Measurements from ENCODE around the gene CACNA2D3. TPM values are rescaled to one million over a fixed set of nuclear protein-coding genes. Genes with fewer than 3 reads are reported as not detected.

Gene CACNA2D3
- total RNA-seq, 1 donor from 2014 or later, result 21.2 TPM

DNA sequence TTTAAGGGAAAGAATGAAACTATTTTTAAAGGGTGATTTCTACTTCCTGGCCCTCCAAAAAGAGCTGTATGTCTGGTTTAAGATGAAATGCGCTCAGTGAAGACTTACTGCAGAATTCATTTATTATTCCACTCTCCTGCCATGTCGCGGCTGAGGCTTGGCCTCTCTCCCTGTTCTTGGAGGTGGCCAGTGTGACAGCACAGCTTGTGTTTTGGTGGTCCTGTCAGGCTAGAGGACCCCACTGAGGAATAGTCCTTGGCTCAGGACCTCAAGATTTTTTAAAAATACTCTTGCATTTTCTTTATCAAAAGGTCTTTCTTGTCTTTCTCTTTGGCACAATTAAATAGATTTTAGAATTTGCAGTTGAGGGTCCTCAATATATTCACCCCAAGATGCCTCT is 421.1 kb downstream of the CACNA2D3 start:
- DNase-seq, result no peak
- H3K4me1 ChIP-seq, result no peaks in the 10 kb centered on the region
- no peaks in the 10 kb centered on the region for H3K9me3 ChIP-seq (replicated peaks)
- H3K27me3 ChIP-seq (ENCODE audit: low read depth), result no peaks in the 10 kb centered on the region
- TF ChIP-seq, protein P1, sequence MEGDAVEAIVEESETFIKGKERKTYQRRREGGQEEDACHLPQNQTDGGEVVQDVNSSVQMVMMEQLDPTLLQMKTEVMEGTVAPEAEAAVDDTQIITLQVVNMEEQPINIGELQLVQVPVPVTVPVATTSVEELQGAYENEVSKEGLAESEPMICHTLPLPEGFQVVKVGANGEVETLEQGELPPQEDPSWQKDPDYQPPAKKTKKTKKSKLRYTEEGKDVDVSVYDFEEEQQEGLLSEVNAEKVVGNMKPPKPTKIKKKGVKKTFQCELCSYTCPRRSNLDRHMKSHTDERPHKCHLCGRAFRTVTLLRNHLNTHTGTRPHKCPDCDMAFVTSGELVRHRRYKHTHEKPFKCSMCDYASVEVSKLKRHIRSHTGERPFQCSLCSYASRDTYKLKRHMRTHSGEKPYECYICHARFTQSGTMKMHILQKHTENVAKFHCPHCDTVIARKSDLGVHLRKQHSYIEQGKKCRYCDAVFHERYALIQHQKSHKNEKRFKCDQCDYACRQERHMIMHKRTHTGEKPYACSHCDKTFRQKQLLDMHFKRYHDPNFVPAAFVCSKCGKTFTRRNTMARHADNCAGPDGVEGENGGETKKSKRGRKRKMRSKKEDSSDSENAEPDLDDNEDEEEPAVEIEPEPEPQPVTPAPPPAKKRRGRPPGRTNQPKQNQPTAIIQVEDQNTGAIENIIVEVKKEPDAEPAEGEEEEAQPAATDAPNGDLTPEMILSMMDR (IDR thresholded peaks at IDR 0.05; ENCODE audit: borderline replicate concordance), result no peak
- intact Hi-C loops (cut with micrococcal nuclease), result no loop called here
- no peak overlapping the region for H3K27ac ChIP-seq (replicated peaks)
- H3K4me3 ChIP-seq, result no peak overlapping the region
- no peaks in the 10 kb centered on the region for H3K36me3 ChIP-seq

DNA sequence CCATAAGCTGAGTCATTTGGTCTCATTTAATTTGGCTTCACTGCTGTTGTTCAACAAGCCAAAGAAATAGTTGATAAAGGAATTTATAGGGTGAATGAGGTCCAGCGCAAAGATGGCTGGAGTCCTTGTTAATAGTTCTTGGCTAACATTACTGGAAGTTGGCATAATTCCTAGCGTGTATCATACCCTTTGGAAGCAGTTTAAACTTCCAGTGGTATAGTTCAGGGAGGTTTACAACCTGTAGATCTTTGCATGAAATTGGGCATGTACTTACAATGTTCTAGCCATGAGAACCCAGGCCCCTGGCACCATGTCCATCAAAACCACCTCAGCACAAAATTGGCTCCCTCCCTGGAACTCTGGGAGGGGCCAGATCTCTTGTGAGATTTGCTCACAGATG is 424.7 kb downstream of the CACNA2D3 start:
- H3K36me3 ChIP-seq, result no peaks in the 10 kb centered on the region
- no peaks in the 10 kb centered on the region for H3K4me1 ChIP-seq
- TF ChIP-seq, protein P1 (IDR thresholded peaks at IDR 0.05; ENCODE audit: borderline replicate concordance), result no peak
- H3K27me3 ChIP-seq (ENCODE audit: low read depth), result no peaks in the 10 kb centered on the region
- intact Hi-C loops (cut with micrococcal nuclease), result no loop called here
- H3K9me3 ChIP-seq (replicated peaks), result no peaks in the 10 kb centered on the region
- DNase-seq, result no peak
- H3K4me3 ChIP-seq, result no peak overlapping the region
- no peak overlapping the region for H3K27ac ChIP-seq (replicated peaks)

DNA sequence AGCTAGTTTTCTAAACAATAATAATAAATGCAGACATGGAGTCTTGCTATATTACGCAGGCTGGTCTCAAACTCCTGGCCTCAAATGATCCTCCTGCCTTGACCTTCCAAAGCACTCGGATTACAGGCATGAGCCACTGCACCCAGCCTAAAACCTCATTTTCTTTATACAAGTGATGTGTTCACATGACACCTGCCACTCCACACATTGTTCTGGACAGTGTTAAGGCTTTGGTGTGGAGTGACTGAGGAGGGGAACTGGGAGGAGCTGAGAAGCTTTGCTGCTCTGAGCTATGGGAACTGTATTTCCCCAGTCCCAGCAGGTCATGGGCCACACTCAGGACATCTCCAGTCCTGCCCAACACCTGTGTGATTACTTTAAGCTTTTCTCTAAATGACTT is 425.5 kb downstream of the CACNA2D3 start:
- no peak overlapping the region for H3K4me3 ChIP-seq
- no peaks in the 10 kb centered on the region for H3K4me1 ChIP-seq
- TF ChIP-seq, protein P1 (IDR thresholded peaks at IDR 0.05; ENCODE audit: borderline replicate concordance), result no peak
- no peaks in the 10 kb centered on the region for H3K36me3 ChIP-seq
- H3K27me3 ChIP-seq (ENCODE audit: low read depth), result no peaks in the 10 kb centered on the region
- no peak overlapping the region for H3K27ac ChIP-seq (replicated peaks)
- H3K9me3 ChIP-seq (replicated peaks), result no peaks in the 10 kb centered on the region
- intact Hi-C loops (cut with micrococcal nuclease), result no loop called here
- no peak for DNase-seq

DNA sequence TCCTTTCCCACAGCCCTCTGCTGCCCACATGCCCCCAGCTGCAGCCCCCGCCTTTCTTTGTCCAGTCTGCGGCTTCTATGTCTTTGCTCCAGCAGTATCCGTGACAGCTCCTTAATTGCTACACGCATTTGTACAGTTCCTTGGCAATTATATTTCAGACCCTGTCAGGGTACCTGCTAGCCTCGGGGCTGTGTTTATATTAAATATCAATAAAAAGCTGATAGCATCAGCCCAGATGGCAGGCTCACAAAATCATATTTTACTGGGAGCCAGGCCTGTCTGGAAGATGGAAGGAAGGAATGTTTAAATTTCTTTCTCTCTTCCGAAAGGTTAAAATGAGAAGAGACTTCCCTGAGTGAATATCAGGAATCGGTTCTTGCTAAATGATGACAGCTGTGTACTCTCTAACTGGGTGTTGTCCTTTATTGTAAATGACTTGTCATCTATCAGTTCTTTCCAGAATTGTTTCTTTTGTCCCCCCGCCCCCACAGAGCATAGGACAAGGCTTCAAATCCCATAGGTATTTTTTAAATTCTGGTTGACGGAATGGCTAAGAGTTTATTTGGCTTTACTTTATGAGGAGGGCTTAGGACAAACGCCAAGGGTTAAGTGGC is 427.4 kb downstream of the CACNA2D3 start:
- H3K4me1 ChIP-seq, result no peaks in the 10 kb centered on the region
- H3K4me3 ChIP-seq, result no peak overlapping the region
- no peaks in the 10 kb centered on the region for H3K36me3 ChIP-seq
- no peak for DNase-seq
- H3K27me3 ChIP-seq (ENCODE audit: low read depth), result no peaks in the 10 kb centered on the region
- TF ChIP-seq, protein P1 (IDR thresholded peaks at IDR 0.05; ENCODE audit: borderline replicate concordance), result no peak
- H3K27ac ChIP-seq (replicated peaks), result no peak overlapping the region
- no peaks in the 10 kb centered on the region for H3K9me3 ChIP-seq (replicated peaks)
- intact Hi-C loops (cut with micrococcal nuclease), result no loop called here

DNA sequence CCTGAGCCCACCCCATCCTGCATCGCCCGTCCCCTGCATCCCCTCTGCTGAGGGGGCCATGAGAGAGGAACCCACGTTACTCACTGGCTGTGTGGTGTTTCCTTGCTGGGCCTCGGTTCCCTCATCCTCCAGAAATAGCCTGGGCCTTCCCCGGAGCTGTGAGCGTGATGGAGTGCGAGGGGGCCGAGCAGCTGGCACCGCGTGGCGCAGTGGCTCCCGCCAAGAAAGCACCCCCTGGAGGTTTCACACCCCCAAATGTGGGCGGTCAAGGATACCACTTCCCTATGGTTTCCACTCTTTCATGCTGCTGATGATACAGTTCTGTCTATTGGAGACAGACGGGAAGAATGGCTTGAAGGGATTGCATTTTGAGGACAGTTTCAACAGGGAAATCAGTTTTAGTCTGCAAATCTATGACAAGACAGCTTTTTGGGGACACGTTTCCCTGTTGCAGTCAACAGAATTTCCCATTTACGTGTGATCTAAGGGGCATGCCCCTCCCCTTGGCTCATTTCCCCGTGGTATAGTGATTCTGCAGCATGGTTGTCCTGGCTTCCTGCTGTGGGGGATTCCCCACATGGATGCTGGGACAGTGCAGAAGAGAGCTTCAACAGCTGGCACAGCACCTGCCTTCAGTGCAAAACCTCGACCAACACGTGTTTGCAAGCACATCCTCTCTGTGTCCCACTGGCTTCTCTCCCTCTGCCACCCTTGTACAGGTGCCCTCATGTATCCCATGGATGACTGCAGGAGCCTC is 428.0 kb downstream of the CACNA2D3 start:
- H3K27me3 ChIP-seq (ENCODE audit: low read depth), result no peaks in the 10 kb centered on the region
- no peak overlapping the region for H3K27ac ChIP-seq (replicated peaks)
- no peak for DNase-seq
- TF ChIP-seq, protein P1 (IDR thresholded peaks at IDR 0.05; ENCODE audit: borderline replicate concordance), result no peak
- no peaks in the 10 kb centered on the region for H3K36me3 ChIP-seq
- H3K4me3 ChIP-seq, result no peak overlapping the region
- H3K4me1 ChIP-seq, result no peaks in the 10 kb centered on the region
- intact Hi-C loops (cut with micrococcal nuclease), result no loop called here
- H3K9me3 ChIP-seq (replicated peaks), result no peaks in the 10 kb centered on the region
